GM18873 (cell line): ENCODE results near the gene IARS2.

Experiments used
- ATAC-seq: cut with Tn5 transposase; IDR thresholded peaks from one replicate; pipeline ENCODE4 v1.9.1; 2021; ENCODE audit warnings: mild to moderate bottlenecking, moderate library complexity, moderate number of reproducible peaks; ENCODE audit not compliant: unreplicated experiment, low FRiP score

Gene IARS2

GRCh38 chr1:220094016-220094911 is at the start of gene IARS2:
TSS of gene IARS2 (plus strand) at chr1:220094132. CDS start at chr1:220094217, 85 bp downstream.
- peak; percentile 41 for ATAC-seq

- ATAC-seq: no peak
Observed at GRCh38 chr1:220044678-220045355, 49.1 kb upstream of the IARS2 start.

GRCh38 chr1:220045356-220046051 is 48.4 kb upstream of the IARS2 start:
- ATAC-seq: no peak

DNA sequence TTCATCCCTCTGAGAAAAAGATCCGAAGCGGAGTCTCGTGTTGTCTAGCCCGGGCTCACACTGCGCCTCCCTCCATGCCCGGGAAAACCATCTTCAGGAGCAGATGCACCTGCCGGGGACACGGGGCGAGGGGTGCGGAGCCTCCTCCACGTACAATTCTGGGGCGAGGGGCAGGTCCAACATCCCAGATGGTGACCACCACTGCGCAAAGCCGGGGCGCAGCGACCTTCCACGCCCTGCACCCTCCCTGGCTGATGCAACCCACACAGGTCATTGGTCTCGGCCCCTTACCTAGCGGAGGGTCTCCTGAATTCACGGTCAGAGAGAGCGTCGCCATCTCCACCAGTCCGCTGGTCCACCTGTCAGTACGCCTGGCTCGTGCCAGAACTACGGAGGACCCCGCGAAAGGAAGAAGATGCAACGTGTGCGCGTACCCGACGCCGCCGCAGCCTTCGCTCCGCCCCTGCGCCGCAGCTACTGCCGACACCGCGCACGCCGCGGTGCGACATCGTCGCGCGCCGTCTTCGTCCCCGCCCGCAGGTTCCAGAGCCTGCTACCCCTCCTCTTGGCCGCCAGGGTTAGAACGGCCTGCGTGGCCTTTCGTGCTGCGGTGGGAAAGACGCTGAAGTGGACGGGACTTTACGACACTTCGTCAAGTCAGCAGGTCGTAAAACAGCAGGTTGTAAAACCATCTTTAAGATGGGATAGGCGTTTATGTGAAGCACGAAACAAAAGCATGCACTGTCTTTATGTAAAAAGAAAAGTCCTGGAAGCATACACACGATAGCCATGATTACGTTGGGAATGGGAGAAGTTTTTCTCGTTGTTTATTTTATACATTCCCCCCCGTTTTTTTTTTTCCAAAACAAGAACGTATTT is 47.6 kb upstream of the IARS2 start, which contains the start of gene EPRS1:
Gene EPRS1 (minus strand): TSS at position 454 of the 879 bp plus-strand sequence. CDS start 117 bp downstream, at position 337.
- ATAC-seq: peak; percentile 98

DNA sequence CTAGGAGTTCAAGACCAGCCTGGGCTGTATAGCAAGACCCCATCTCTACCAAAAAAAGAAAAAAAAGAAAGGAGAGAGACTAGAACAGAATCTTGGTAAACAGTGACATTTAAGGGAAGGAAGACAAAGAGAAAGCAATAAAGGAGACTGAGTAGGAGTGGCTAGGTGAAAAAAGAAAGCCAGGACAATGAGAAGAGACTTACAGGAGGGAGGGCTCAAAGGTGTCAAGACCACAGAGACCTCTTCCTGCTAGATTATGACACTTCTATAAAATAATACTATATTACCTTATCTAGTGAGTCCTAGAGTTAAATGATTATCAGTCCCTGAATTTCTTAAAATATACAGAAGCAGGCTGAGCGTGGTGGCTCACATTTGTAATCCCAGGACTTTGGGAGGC is 37.6 kb upstream of the IARS2 start:
- no peak for ATAC-seq

GRCh38 chr1:220060876-220061275 is 33.1 kb upstream of the IARS2 start:
- no peak for ATAC-seq

GRCh38 chr1:220062629-220063028 is 31.3 kb upstream of the IARS2 start:
- ATAC-seq: no peak

DNA sequence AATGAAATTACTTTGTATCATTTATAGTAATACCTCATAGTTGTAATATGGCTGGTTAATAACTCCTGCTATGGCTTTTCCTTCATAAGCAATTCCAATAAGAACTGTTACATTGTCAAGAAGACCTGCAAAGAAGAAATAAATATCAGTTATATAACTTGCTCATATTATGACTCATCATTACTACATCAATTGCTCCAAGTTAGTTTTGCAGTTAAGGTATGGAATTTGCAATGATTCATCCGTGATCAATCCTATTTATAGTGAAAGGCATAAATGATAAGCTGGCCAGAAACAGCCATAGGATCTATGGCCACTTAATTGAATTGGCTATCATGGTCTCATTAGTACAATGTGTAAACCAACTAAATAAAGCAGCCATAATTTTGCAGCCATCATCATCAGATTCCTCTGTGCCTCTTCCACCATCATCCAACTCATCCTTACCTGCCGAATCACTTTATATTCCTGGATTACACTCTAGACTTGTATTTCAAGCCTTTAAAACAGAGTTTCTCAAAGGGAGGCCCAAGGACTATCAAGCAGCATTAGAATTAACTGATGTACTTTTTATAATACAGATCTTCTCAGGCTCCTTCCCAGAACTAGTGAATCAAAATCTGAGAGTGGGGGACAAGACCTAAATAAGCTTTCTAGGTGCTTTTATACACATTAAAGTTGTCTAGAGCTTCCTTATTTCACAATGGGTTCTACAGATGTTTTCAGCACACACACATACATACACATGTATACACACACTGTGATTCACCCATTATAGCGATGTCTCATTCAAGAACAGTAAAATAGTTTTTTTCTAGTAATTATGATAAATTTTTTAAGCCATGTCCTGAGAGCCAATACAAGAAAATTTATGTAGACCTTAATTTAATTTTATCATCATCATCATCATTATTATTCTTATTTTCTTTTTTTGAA is 26.4 kb upstream of the IARS2 start:
- ATAC-seq: no peak

DNA sequence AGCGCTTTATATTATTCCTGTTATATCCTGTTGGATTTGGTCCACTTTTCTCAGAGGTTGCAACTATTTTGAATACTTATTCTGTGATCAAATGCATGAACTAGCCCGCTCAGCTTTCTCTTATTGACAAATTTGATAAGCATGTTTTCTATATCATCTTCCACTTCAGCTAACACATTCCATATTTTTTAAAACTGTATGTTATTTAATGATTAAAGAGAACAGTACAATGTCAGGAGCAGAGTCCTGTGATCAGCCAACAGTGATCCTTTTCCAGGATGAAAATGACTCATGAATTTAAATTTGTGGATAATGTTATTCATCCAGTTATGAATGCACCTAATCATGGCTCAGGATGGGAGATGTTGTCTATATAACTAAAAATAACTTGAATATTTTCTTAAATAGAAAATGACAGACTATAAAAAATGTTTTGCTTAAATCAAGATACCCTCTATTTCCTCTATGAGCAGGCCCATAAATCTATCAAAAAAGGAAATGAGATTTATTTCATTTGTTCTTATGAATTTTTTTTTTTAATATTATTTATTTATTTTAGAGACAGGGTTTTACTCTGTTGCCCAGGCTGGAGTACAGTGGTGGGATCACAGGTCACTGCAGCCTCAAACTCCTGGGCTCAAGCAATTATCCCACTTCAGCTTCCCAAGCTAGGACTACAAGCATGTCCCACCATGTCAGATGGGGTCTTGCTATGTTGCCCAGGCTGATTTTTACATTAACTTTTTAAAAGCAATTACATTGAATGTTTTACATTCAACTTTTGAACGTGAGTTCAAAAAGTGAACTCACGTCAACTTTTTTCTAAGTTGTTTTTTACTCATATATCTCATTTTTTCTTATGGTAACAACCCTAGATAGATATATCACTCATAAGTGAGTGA is 16.8 kb upstream of the IARS2 start:
- ATAC-seq: no peak

GRCh38 chr1:220077887-220078286 is 16.0 kb upstream of the IARS2 start:
- no peak for ATAC-seq

GRCh38 chr1:220084460-220084859 is 9.5 kb upstream of the IARS2 start:
- no peak for ATAC-seq

GRCh38 chr1:220086261-220086686 is 7.7 kb upstream of the IARS2 start:
- peak; percentile 42 for ATAC-seq

DNA sequence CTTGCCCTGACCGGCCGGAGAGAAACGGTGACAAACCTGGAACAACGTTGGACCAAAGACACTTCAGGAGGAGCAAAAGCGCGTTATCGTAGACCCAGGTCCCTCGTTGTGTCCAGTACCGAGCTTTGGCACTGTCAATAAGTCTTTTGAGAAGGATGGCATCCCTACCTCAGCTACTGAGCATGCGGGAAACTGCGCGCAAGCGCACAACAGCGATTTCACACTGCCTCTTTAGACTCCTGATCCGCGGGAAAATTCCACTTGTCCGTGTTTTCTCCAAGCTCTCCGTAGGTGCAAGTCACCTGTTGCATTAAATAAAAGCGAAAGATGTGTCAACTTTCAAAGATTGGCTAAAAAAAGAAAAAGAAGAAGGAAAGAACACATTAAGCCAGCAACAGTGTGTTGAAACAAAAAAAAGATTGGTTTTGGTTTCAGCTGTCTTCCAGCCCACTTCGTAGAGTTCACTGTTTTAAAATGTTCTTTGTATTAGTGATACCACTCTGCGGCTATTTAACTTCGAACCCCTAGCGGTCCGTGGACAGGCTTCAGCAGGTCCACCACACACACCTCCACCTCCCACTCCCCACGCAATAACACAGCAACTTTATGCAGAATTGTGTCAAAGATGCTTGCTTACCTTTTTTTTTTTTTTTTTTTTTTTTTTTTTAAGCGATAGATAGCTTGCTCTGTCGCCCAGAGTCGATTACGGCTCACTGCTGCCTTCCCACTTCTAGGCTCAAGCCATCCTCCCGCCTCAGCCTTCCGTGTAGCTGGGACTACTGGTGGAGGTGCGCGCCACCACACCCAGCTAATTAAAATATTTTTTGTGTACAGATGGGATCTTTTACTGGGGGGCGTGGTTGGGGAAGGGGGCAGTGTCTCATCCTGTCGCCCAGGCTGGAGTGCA is 4.0 kb upstream of the IARS2 start, which contains the start of gene BPNT1:
Gene BPNT1 (minus strand): TSS at position 139 of the 907 bp plus-strand sequence. CDS start 9,942 bp downstream, outside the sequence.
- ATAC-seq: peak; percentile 53

DNA sequence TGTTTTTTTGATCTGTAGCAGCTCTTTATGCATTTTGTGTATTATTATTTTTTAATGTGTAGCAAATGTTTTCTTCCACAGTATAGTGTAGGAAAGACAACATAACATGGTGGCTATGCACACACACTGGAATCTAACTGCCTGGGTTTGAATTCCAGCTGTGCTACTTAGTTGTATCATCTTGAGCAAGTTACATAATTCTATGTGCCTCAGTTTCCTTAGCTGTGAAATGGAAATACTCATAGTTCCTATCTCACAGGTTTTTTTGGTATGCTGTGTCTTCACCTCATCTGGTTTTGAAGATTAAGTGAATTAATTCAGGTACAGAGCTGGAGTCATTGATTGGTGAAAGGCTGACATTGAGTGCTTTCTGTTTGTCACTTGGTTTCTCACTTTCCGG is 1.2 kb upstream of the IARS2 start:
- ATAC-seq: no peak

- ATAC-seq: peak; percentile 7
Observed at GRCh38 chr1:220093361-220094015, 444 bp upstream of the IARS2 start.

GRCh38 chr1:220099826-220100225 is 5.9 kb downstream of the IARS2 start:
- no peak for ATAC-seq
